ENCODE measurements around the gene GALK2.
"Not testable (repeated sequence)": the region's sequence is repeated elsewhere in the genome, so short reads cannot be mapped to it uniquely, and the experiment has no call there.

Gene GALK2

GRCh38 chr15:49287481-49287880 is 117.4 kb downstream of the GALK2 start:
- no peak for DNase-seq

- no peak for DNase-seq
Observed at GRCh38 chr15:49288391-49288790, 118.3 kb downstream of the GALK2 start.

- no peak for DNase-seq
Observed at GRCh38 chr15:49290191-49290590, 120.1 kb downstream of the GALK2 start.

- no peak for DNase-seq
Observed at GRCh38 chr15:49293941-49294340, 123.9 kb downstream of the GALK2 start.

- no peak for DNase-seq
Observed at GRCh38 chr15:49296258-49296657, 126.2 kb downstream of the GALK2 start.

GRCh38 chr15:49297584-49297983 is 127.5 kb downstream of the GALK2 start:
- DNase-seq, result no peak

- no peak for DNase-seq
Observed at GRCh38 chr15:49300856-49301255, 130.8 kb downstream of the GALK2 start.

GRCh38 chr15:49301562-49301961 is 131.5 kb downstream of the GALK2 start:
- DNase-seq, result no peak

- DNase-seq, result no peak
Observed at GRCh38 chr15:49303003-49303402, 133.0 kb downstream of the GALK2 start.

GRCh38 chr15:49306551-49306950 is 136.5 kb downstream of the GALK2 start:
- no peak for DNase-seq

- no peak for DNase-seq
Observed at GRCh38 chr15:49308686-49309085, 138.6 kb downstream of the GALK2 start.

GRCh38 chr15:49309889-49310288 is 139.8 kb downstream of the GALK2 start:
- DNase-seq, result no peak

GRCh38 chr15:49313650-49314049 is 143.6 kb downstream of the GALK2 start:
- no peak for DNase-seq

- no peak for DNase-seq
Observed at GRCh38 chr15:49314716-49315115, 144.7 kb downstream of the GALK2 start.

- no peak for DNase-seq
Observed at GRCh38 chr15:49315391-49315823, 145.4 kb downstream of the GALK2 start.

- DNase-seq, result no peak
Observed at GRCh38 chr15:49320351-49320750, 150.3 kb downstream of the GALK2 start.

- DNase-seq, result no peak
Observed at GRCh38 chr15:49323207-49323606, 153.2 kb downstream of the GALK2 start.

- DNase-seq, result no peak
Observed at GRCh38 chr15:49327927-49328326, 157.9 kb downstream of the GALK2 start.

- no peak for DNase-seq
Observed at GRCh38 chr15:49328941-49329340, 158.9 kb downstream of the GALK2 start.

- no peak for DNase-seq
Observed at GRCh38 chr15:49330166-49330565, 160.1 kb downstream of the GALK2 start.

- DNase-seq, result no peak
Observed at GRCh38 chr15:49331442-49331841, 161.4 kb downstream of the GALK2 start.

- no peak for DNase-seq
Observed at GRCh38 chr15:49331951-49332350, 161.9 kb downstream of the GALK2 start.

- no peak for DNase-seq
Observed at GRCh38 chr15:49339656-49340055, 169.6 kb downstream of the GALK2 start.

- DNase-seq, result no peak
Observed at GRCh38 chr15:49343546-49343945, 173.5 kb downstream of the GALK2 start.

- not testable (repeated sequence) for DNase-seq
Observed at GRCh38 chr15:49354439-49354838, 184.4 kb downstream of the GALK2 start.

GRCh38 chr15:49361370-49361769 is 191.3 kb downstream of the GALK2 start:
- DNase-seq, result no peak

Measured in CD4-positive, alpha-beta T cell treated with Interleukin-1 beta for 1 hour (primary cell).